Body of pancreas (tissue), 4 donors: Measurements from ENCODE around the gene PDLIM3. TPM values are rescaled to one million over a fixed set of nuclear protein-coding genes. Genes with fewer than 3 reads are reported as not detected.

ENCODE experiments used
- ATAC-seq: fragments of 150-250 bp; one replicate; pipeline ENCODE4 v1.9.1; 2016
- DNase-seq, 4 donors: peaks; one replicate each; pipeline ENCODE4 v3.0.0-alpha.2; 2019
- H3K27ac ChIP-seq, 4 donors: fragments of 200-600 bp; sonication (generic); 1 replicate in 3 of 4; 2 replicates in 1 of 4; pipeline versions ENCODE4 v1.5.1 to v1.6.1; 2016 to 2019; ENCODE audit warnings: mild to moderate bottlenecking in 1 of 4, mixed read lengths in 1 of 4, moderate library complexity in 1 of 4
- H3K27me3 ChIP-seq, 2 donors: fragments of 200-600 bp; sonication (generic); one replicate each; pipeline ENCODE4 v1.6.0; 2016; ENCODE audit warnings: mild to moderate bottlenecking in 1 of 2
- H3K36me3 ChIP-seq, 2 donors: fragments of 200-600 bp; sonication (generic); replicated peaks in 1 of 2; 2 replicates each; pipeline ENCODE4 v1.5.1; 2016; ENCODE audit warnings: low read depth in 2 of 2; ENCODE audit not compliant: insufficient read depth in 1 of 2
- H3K4me1 ChIP-seq: fragments of 200-600 bp; sonication (generic); one replicate; pipeline ENCODE4 v1.6.0; 2016
- H3K4me3 ChIP-seq, 2 donors: fragments of 200-600 bp; sonication (generic); 1 replicate in 1 of 2; 2 replicates in 1 of 2; pipeline ENCODE4 v1.5.1; 2016 to 2019
- H3K9me3 ChIP-seq, 3 donors: fragments of 200-600 bp; sonication (generic); 1 replicate in 2 of 3; 2 replicates in 1 of 3; pipeline ENCODE4 v1.5.1; 2016
- POLR2A ChIP-seq, 3 donors: fragments of 450-650 bp; IDR thresholded peaks; one replicate each; pipeline ENCODE4 v1.6.1; 2016; ENCODE audit warnings: antibody characterized with exemption in 3 of 3, mild to moderate bottlenecking in 2 of 3
- WGBS, 2 donors: methylation state at CpG; one replicate each; pipeline ENCODE4 v1.1.5; 2017; 5-methylcytosine and 5-hydroxymethylcytosine counted together
- intact Hi-C: fragments of 100-400 bp; cut with DNase I; formaldehyde crosslinking; loops from one replicate; pipeline ENCODE4 v1.15.1; 2023
- total RNA-seq, 2 donors: library from RNA; depleted of rRNA; stranded (reverse); fragments of >200 nt; gene quantifications; one replicate each; pipeline ENCODE4 v1.1.0, GENCODE V29; 2016
- TF ChIP-seq, protein P1 (sequence below), 7 experiments: fragments of 450-650 bp in 4 of 7; fragments of 200-600 bp in 3 of 7; sonication (generic) in 3 of 7; IDR thresholded peaks; one replicate each; pipeline ENCODE4 v1.5.1; 2016 to 2019; ENCODE audit warnings: antibody characterized with exemption in 7 of 7

The PDLIM3 gene
- total RNA-seq, 2 donors from 2014 or later, result 22.1 to 40.2 TPM

DNA sequence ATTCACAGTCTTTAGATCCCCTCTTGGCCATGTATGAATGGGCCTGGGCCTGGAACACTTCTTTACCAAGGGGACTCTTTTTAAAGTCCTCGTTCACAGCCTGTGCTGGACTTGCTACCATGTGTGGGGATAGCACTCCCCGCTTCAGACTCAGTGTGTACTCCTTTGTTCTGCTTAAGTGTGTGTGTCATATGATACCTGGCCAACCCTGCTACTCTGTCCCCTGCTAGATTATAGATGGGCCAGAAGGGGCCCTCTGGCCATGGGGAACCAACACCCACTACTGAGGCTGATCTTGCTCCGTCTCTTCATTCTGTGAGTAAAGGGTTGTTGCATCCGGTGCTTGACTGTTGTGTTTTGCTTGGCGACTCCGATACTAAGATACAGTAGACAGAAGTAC, 71.8 kb downstream of the PDLIM3 start:
- ATAC-seq, result no peak

DNA sequence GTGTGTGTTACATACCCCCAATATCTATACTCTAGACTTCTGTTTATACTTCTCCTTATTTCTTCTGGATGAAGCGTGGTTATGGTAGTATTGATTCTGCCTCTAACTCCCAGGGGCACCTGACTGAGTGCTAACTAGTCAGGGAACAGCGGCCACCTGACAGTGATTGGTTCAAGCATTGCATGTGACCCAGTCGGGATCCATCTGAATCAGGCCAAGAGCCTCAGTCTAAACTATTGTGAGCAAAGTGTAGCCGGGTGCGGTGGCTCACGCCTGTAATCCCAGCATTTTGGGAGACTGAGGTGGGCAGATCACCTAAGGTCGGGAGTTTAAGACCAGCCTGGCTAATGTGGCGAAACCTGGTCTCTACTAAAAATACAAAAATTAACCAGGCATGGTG, 73.7 kb downstream of the PDLIM3 start:
- Histone ChIP-seq H3K36me3 (no peaks in the 10 kb centered on the region), H3K4me1 (peaks cover 13% of the 10 kb centered on the region), H3K27me3 (no peaks in the 10 kb centered on the region), H3K27ac (no peak overlapping the region), H3K4me3 (no peak overlapping the region), H3K9me3 (no peaks in the 10 kb centered on the region)
- no peak for ATAC-seq
- no peak for DNase-seq
- TF ChIP-seq, protein P1, sequence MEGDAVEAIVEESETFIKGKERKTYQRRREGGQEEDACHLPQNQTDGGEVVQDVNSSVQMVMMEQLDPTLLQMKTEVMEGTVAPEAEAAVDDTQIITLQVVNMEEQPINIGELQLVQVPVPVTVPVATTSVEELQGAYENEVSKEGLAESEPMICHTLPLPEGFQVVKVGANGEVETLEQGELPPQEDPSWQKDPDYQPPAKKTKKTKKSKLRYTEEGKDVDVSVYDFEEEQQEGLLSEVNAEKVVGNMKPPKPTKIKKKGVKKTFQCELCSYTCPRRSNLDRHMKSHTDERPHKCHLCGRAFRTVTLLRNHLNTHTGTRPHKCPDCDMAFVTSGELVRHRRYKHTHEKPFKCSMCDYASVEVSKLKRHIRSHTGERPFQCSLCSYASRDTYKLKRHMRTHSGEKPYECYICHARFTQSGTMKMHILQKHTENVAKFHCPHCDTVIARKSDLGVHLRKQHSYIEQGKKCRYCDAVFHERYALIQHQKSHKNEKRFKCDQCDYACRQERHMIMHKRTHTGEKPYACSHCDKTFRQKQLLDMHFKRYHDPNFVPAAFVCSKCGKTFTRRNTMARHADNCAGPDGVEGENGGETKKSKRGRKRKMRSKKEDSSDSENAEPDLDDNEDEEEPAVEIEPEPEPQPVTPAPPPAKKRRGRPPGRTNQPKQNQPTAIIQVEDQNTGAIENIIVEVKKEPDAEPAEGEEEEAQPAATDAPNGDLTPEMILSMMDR (IDR thresholded peaks at IDR 0.05), result no peak
- TF ChIP-seq POLR2A (IDR thresholded peaks at IDR 0.05), result no peak
- 88 to 90% methylated on average over 8 of the region's 8 CpGs for WGBS, 2 donors
- intact Hi-C loops, result no loop called here

More for the DNA sequence above, 71.8 kb downstream of the PDLIM3 start:
- intact Hi-C loops, result no loop called here
- WGBS, 2 donors, result 92 to 94% methylated on average over 6 of the region's 6 CpGs
- Histone ChIP-seq H3K27me3 (no peaks in the 10 kb centered on the region), H3K27ac (no peak overlapping the region), H3K4me3 (no peak overlapping the region), H3K36me3 (no peaks in the 10 kb centered on the region), H3K9me3 (no peaks in the 10 kb centered on the region), H3K4me1 (peaks cover 5% of the 10 kb centered on the region)
- TF ChIP-seq, protein P1 (IDR thresholded peaks at IDR 0.05), result no peak
- TF ChIP-seq POLR2A (IDR thresholded peaks at IDR 0.05), result no peak
- DNase-seq, result no peak

GRCh38 chr4:185457136-185457535, 78.2 kb downstream of the PDLIM3 start:
- peak; percentile 90 for ATAC-seq

GRCh38 chr4:185456131-185456530, 79.2 kb downstream of the PDLIM3 start:
- intact Hi-C loops, result no loop called here
- H3K27me3 ChIP-seq, result no peaks in the 10 kb centered on the region
- no peaks in the 10 kb centered on the region for H3K36me3 ChIP-seq
- WGBS, 2 donors, result 26 to 38% methylated on average over 2 of the region's 2 CpGs
- H3K27ac ChIP-seq, result no peak overlapping the region
- DNase-seq (no peak), ATAC-seq (no peak)
- no peak overlapping the region for H3K4me3 ChIP-seq
- H3K4me1 ChIP-seq, result peaks cover 13% of the 10 kb centered on the region
- H3K9me3 ChIP-seq, result no peaks in the 10 kb centered on the region
- TF ChIP-seq, protein P1 (IDR thresholded peaks at IDR 0.05), result no peak
- no peak for TF ChIP-seq POLR2A (IDR thresholded peaks at IDR 0.05)

More at GRCh38 chr4:185457136-185457535, 78.2 kb downstream of the PDLIM3 start:
- no peaks in the 10 kb centered on the region for H3K36me3 ChIP-seq
- H3K27ac ChIP-seq, result peak overlapping the region in 1 of 4 donors; percentile 49
- H3K27me3 ChIP-seq, result no peaks in the 10 kb centered on the region
- DNase-seq, result peak; percentile 40 to 66 (median 52)
- H3K4me1 ChIP-seq, result peaks cover 13% of the 10 kb centered on the region
- 24 to 30% methylated on average over 3 of the region's 3 CpGs for WGBS, 2 donors
- H3K9me3 ChIP-seq, result no peaks in the 10 kb centered on the region
- H3K4me3 ChIP-seq, result no peak overlapping the region
- TF ChIP-seq POLR2A (IDR thresholded peaks at IDR 0.05), result no peak
- TF ChIP-seq, protein P1 (IDR thresholded peaks at IDR 0.05), result peak in 3 of 7 experiments; percentile 20 to 38 (median 29)
- intact Hi-C loops, result no loop called here

Other genes starting within 250 kb of the PDLIM3 start
- 1 to 10 TPM; 2.0 to 2.1 TPM for gene LRP2BP, start 139.6 kb downstream of the PDLIM3 start, total RNA-seq
- gene ANKRD37, start 138.7 kb downstream of the PDLIM3 start, total RNA-seq, result 10 to 100 TPM; 10.1 to 22.4 TPM
- 10 to 100 TPM; 14.8 to 18.5 TPM for gene UFSP2, start 109.5 kb downstream of the PDLIM3 start, total RNA-seq
- gene CCDC110, start 63.8 kb downstream of the PDLIM3 start, total RNA-seq, result 10 to 100 TPM; 15.3 to 20.1 TPM